ENCODE measurements around the gene ATP23.

The ATP23 gene

DNA sequence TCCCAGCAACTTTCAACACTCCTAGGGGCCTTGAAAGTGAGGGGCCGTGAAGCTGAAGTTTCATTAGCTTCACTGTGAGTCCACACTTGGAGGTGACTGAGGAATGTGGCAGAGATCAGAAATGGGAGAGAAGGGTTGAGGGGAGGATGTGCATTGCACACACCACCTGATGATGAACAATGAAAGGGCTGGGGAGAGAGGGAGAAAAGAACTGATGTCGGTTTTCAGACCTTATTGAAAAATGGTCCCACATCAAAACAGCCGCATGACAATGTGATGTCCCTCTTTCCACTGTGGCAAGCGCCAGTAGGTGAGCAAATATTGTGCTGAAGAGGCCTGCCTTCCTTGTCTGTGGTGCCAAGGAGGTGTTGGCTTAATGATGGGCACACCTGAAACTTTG, 32.3 kb upstream of the ATP23 start:
- DNase-seq: no peak

DNA sequence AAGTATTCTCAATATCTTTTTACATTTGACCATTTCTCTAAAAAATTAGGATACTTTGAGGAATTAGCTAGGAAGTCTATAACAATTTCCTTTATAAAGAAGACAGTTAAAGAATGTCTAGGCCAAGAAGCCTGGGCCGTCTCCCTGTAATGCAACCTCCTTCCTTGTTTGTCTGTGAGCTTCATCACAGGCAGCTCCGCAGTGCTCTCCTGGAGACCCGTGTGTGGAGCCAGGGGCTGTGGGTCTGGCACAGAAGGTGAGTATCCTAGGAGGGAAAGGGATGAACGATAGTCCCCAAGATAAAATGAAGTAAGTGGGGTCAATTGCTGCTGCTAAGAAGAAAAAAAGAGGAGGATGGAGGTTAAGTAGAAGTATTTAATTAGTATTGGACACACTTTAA, 31.8 kb upstream of the ATP23 start:
- DNase-seq: no peak

DNA sequence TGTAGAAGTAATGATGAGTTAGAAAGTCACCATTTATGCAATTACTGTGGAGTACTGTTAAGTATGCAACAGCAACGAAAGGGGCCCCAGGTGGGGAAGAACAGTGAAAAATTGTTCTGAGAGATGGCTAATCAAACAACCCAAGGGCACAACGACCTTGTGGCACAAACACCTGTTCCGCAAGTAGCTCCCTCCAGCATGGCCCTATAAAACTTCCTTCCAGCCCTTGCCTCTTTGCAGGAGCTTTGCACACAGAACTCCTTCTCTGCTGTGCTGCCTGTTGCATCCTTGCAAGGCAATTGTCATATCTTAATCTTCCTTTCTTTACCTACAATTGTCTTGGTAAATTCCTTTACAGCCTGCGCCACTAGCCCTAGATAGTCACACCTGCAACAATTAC, 23.2 kb upstream of the ATP23 start:
- DNase-seq: no peak

DNA sequence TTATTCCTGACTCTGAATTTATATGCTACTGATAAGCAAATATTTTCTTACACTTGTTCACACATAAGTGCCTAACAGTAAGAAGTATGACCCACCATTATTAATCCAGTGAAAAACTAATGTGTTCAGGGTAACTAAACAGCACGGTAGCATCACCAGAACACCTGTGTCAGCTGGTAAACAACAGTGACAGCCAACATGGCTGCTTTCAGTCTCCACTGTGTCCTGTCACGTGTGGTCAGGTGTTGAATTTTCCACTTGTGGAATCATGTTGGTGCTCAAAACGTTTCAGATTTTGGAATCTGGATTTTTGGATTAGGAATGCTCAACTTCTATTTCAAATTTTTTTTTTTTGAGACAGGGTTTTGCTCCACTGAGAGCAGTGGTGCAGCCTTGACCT, 14.3 kb upstream of the ATP23 start:
- no peak for DNase-seq

DNA sequence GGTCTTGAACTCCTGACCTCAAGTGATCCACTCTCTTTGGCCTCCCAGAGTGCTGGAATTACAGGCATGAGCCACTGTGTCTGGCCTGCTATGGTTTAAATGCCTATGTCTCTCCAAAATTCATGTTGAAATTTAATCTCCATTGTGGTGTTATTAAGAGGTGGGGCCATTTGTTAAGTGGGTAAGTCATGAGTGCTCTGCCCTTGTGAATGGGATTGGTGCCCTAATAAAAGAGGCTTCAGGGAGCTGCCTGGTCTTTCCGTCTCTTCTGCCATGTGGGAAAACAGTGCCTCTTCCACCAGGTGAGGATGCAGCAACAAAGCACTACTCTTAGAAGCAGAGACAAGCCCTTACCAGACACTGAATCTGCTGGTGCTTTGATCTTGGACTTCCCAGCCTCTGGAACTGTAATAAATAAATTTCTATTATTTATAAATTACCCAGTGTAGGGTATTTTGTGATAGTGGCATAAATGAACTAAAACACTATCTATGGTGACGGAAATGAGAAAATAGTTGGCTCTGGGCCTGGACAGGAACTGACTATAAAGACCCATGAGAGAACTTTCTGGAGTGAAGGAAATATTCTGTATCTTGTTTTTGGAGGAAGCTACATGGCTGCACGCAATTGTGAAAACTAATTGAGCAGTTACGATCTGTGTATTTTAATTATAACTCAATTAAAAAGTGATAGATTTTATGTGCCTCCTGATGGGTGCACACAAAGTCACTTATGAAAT, 12.1 kb upstream of the ATP23 start:
- DNase-seq: no peak

DNA sequence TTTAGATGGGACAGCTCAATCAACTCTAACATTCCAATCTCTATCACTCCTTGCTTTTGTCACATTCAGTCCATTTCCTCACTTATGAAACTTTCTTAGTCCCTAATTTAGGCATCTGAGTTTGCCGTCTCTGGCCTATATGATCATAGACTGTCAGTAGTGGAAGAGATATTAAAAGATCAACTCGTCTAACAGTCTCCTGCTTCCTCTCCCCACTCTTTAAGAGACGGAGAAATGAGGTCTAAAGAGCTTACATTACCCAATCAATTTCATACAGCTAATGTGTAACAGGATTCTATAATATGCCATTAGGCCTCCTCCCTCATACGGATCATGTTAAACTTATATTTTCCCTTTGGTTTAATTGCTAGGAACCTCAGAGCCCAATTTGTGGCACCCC, 6.5 kb upstream of the ATP23 start:
- DNase-seq: no peak

DNA sequence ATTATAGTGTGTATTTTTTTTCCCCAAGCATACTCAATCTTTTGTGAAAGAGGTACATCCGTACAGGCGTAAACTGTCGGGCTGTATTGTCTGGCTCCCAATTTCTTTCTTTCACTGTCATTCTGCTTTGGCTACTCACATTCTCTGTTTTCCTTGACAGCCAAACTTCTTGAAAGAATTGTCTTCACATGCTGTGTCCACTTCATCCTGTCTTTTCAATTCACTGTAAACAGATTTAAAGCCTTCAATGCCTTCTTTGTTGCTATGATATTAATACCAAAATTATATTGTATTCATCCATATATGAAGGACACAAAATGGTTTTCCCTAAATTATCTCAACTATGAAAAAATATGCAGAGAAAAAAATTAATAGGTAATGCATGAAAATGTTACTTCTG, 6.0 kb upstream of the ATP23 start:
- DNase-seq: no peak

DNA sequence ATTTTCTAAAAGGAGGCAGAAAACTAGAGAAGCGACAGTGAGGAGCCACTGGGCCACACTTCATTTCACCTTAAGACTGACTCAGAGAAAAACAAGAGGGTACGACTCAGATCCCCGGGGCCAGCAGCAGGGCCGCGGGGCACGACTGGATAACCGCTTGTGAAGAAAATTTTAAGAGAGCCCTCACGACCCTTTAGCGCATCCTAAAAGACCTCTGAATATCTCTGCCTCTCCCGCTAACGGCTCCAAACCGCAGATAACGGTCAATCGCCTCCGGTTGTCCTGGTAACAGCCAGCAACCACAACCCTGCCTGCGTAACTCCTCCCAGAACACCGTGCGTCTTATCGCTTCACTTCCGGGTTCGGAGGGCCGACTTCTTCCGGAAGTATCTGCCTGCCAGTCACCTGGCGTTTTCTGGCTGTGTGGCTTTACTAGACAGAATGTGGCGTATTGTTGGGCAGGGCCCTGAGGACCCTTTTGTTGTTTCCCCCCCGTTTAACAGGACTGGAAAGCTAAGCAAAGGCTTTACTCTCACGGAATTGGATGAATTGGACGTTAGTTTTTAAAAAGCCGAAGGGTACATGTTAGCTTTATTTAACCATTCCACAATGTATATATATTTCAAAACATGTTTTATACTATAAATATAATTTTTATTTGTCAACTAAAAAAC, 5.4 kb upstream of the ATP23 start:
- peak; percentile 83 for DNase-seq

DNA sequence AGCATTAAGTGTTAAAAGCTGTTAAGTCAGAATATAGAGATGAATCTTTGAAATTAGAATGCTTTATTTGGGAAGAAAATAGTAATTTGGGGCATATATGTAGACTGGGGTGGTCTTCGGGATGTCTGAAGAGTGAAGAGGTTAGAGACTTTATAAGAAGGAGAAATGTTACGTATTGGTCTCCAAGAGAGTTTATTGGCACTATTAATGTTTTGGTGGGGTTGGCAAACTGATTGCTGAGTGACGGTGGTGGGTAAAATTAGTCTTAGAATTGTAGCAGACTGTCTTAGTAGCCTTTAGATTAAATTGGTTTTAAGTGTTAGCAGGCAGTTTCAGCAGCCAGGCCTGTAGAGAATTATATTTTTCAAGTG, 4.9 kb upstream of the ATP23 start:
- DNase-seq: no peak

DNA sequence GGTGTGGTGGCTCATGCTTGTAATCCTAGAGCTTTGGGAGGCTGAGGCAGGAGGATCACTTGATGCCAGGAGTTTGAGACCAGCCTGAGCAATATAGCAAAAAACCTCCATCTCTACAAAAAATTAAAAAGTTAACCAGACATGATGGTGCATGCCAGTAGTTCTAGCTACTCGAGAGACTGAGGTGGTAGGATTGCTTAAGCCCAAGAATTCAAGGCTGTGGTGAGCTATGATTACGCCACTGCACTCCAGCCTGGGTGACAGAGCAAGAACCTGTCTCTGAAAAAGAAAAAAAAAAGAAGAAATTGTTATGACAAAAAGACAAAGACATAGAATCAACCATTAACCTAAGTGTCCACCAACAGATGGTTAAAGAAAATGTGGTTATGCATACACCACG, 2.1 kb upstream of the ATP23 start:
- no peak for DNase-seq

DNA sequence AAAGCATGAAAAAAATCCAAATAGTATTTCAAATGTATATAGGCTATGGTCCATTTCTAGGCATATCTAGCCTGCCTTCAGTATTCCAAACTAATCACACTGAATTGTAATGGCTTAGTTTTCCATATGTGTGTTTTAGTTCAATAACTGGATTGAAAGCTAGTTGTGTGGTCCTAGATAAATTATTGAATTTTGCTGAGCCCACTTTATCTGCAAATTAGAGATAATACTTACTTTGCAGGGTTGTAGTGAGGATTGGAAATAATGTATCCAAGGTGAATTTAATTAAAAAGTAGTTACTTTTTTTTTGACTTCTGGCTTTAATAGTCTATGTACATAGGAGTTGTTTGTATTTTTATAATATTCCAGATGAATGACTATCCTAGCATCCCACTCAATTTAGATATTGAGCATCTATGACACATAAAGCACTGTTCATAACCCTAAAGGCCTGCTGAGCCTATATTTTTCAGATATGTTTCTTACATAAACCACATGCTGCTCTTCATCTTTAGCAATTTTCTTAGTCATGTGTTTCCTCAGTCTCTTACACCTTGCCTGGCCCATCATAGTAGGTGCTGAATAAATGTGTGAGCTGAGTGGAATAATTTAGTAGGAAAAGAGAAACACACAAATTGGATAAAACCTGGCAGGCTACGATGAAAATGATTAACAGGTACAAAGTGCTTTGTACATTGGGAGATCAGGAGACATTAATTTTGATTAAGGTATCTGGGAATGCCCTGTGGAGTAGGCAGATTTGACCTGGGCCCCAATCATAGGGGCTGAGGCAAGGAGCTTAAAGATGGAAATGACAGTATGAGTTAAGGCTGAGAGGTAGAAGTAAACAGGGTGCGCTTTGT, 1.1 kb upstream of the ATP23 start:
- DNase-seq: no peak

DNA sequence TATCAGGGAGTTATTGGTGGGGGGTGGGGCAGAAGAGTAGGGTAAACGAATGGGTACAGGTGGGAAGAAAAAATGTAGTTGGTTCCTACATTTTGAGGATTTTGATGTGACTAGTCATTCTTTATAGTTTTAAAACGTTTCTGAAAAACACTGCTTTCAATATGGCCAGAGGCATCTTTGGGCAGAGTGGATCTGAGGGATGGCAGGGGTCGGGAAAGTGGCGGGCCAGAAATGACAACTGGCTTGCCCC, 527 bp upstream of the ATP23 start:
- no peak for DNase-seq

DNA sequence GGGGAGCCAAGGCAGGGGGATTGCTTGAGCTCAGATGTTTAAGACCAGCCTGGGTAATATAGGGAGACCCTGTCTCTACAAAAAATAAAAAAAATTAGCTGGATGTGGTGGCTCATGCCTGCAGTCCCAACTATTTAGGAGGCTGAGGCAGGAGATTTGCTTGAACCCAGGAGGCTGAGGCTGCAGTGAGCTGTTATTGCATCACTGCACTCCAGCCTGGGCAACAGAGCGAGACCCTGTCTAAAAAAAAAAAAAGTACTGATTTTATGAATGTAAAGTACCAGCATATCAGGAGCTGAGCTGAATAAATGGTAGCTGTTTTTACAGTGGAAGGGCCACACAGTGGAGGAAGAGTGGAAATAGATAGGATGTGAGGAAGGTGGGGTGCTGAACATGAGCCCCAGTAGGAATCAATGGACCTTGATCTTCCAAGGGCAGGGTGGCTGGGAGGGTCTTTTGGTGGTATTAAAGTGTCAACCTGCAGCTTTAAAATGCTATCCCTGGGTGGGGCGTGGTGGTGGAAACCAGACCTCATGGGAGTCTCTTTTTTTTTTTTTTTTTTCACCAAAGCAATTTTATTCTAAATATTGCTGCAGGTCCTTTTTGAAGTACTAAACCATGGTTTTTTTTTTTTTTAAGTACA, 2.2 kb downstream of the ATP23 start:
- DNase-seq: no peak

DNA sequence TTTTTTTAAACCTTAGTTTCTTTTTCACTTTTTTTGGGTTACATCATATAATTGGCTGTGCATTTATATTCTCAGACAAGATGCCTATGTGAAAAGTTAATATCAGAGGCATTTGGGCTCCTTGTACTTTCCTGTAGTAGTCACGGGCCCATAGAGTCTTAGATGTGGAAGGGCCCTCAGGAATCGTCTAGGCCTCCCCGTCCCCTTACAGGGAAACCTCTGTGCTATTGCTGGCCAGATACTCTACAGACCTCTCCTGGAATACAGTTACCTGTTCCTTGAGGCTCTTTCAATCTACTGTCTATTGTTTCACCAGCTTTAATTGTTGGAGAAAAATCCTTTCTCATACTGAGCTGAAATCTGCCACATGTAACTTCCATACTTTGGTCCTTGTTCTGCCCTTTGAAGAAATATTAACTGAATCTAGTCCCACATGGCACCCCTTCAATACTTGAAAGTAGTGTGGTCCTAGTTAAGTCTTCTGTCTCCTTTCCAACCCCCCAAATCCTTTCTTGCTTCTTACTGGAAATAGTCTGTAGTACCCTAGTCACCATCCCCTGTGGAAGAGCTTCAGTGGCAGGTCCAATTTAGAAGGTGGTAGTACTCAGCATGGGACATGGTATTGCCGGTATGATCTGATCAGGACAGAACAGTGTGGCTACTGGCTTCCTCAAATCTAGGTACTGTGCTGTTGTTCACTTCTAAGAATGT, 3.1 kb downstream of the ATP23 start:
- DNase-seq: no peak

DNA sequence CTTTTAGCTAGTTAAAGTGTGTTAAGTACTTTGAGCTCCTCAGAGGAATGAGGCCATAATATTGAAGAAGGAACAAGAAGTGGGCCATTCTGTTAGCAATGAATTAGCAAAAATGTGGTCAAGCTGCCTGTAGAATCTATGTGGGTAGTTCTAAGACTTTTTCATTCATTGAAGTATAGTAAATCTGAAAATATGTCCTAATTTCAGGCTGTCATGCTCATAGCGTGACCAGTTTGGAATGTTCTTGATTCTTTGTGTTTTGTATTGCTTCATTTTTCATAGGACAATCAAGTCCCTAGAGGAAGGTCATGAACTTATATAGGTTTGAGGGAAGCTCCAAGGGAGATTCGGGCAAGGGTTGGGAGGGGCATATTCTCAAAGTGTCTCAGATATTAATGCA, 11.4 kb downstream of the ATP23 start:
- DNase-seq: no peak

DNA sequence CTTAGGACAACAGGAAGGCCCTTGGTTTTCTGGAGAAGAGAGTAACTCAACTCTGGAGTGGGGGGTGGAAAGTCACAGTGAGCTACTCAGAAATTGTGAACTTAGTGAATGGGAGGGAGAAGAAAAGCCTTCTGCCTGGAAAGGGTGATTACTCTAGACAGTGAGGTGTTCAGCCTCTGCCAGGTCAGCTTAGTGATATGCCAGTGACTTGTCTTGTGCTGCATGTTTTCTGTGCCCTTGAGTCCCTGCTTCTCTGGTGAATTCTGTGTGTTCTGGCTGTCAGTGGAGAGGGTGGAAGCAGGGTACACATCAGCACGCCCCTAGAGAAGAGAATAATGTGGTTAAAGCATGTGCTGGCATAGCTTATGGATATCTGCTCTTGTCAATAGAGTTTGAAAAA, 13.4 kb downstream of the ATP23 start:
- no peak for DNase-seq

DNA sequence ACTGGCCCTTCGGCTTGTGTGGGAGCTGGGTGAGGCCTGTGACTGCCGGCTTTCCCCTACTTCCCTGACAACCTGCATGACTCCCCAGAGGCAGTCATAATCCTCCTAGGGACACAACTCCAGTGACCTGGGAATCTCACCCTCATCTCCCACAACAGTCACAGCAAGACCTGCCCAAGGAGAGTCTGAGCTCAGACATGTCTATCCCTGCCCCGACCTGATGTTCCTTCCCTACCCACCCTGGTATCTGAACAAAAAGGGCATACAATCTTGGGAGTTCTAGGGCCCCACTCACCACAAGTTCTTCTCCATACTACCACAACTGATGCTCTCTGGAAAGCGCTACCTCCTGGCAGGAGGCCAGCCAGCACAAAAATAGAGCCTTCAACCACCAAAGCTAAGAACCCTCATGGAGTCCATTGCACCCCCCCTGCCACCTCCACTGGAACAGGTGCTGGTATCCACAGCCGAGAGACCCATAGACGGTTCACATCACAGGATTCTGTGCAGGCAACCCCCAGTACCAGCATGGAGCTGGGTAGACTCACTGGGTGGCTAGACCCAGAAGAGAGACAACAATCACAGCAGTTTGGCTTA, 16.8 kb downstream of the ATP23 start:
- no peak for DNase-seq

DNA sequence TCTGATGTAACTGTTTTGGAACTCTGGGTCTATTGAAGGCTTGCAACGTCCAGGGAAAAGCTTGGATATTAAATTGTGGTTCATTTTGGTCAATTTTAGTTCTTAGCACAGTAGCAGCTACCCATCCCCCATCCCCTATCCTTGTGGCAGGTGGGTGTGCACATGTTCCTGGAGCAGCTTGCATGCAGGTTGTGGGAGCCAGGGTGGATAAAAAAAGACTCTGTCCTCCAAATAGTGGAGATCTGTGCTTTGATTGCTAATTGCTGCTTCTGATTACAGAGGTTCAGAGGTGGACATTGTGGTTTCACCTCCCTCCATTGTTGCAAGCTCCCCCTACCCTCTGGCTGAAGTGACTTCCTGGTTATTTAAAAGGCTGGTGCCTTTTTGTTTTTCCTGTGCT, 23.1 kb downstream of the ATP23 start:
- DNase-seq: no peak

DNA sequence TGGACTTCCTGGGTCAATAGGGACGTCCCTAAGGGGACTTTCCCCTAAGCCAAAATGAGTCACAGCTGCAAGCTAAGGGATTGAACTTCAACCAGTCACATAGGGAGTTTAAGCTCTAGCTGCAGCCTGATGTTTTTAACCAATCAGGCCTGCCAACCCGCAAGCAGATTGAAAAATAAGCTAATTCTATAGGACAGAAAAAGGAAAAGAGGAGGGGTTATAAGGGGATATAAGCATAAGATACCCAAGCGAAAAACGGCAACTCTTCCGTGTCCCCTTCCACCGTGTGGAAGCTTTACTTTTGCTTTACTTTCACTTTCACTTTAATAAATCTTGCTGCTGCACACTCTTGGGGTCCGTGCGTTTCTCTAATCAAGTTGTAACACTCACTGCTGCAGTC, 24.4 kb downstream of the ATP23 start:
- DNase-seq: no peak

DNA sequence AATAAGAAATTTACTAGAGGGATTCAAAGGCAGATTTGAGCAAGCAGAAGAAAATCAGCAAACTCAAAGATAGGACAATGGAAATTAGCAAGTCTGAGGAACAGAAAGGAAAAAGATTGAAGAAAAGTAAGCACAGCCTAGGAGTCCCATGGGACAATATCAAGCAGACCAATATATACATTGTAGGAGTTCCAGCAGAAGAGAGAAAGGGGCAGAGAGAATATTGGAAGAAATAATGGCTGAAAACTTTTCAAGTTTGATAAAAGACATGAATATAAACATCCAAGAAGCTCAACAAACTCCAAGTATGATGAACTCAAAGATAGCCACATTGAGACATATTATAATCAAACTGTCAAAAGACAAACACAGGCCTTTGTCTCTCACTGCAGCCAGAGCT, 25.2 kb downstream of the ATP23 start:
- no peak for DNase-seq

DNA sequence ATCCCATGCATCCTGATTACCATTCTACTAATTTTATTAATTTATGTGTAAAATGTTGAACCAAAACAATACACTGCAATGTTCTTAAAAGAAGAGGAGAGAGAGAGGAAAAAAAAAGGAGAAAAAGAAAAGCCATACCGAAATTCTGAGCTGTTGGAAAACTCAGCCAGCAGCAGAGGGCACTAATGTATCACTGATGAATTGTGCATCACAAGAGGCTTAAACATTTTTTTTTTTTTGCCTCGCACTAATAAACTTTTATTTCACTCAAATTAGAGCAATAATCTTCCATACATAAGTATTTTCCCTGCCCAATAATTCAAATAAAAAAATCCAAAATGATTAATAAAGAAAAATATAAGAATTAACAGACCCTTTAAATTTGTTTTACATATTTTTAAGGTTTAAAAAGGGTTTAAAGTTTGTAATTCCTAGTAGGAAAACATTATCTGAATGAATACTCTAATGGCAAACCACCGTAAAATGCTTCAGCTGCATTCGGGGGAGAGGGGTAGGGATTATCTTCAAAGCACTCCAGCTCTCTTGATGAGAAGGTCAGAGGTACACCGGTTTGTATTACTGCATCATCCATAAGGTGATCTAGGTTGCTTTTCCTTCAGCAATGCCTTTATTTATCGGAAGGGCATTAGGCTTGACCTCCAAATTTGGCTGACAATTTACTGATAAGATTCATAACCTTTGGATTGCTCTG, 41.9 kb downstream of the ATP23 start:
- peak; percentile 50 for DNase-seq

DNA sequence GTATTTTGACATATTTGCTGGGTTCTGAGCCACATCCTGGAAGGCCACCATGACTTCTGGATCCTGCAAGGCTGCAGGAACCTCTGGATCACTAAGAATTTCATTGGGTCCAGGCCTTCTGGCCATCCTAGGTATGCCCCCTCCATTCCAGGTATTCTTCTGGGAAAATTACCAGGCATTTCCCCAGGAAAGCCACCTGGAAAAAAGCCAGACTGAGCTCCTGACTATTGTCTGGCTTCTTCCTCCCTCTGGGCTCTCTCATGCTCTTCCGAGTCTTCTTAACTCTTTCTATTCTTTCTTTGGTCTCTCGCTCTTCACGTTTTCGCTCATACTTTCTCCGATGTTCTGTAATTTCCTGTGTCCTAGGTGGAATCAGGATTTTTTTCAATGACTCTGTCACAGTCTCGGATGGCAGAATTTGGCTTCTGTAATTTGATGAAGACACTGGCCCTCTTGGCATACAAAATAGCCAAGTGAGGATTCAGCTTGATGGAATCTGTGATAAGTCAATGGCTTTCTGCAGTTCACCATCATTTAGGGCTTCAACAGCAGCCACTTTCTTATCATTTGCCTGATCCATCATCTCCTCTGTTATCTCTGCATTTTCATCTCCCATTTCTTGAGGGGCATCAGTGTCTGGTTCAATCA, 42.6 kb downstream of the ATP23 start:
- no peak for DNase-seq

Data from NCI-H1694 (cell line).